ENCODE results near the gene SORCS2. TPM values are rescaled to one million over a fixed set of nuclear protein-coding genes. Genes with fewer than 3 reads are reported as not detected.
A peak's percentile ranks its signal among the peaks of the same experiment; 100 is the strongest.

Gene SORCS2
- total and polyA plus RNA-seq, 2 of the 4 experiments (the other 2 are of a cell fraction) = 0.36 to 0.62 TPM

- Histone ChIP-seq H2AK9ac (replicated peaks; ENCODE audit: low read depth, low read length, poor library complexity) (no peak overlapping the region), H2AFZ (replicated peaks; ENCODE audit: low read length, poor library complexity) (no peak overlapping the region), H4K20me1 (ENCODE audit: insufficient read depth, low read length) (no peaks in the 10 kb centered on the region), H3K23ac (ENCODE audit: low read depth, low read length) (no peak overlapping the region), H3K27ac (ENCODE audit: insufficient read depth, low read length) (no peak overlapping the region), H4K5ac (ENCODE audit: low read depth, low read length) (no peak overlapping the region), H3K4me3 (ENCODE audit: insufficient read depth, low read depth, low read length) (no peak overlapping the region), H3K9me3 (ENCODE audit: control insufficient read depth, insufficient read depth, low read length) (peaks cover 4% of the 10 kb centered on the region), H3K4me2 (ENCODE audit: low read depth, low read length) (no peak overlapping the region), H2BK20ac (ENCODE audit: low read depth, low read length) (no peak overlapping the region), H3K4ac (ENCODE audit: low read depth, low read length) (no peak overlapping the region), H3K9ac (ENCODE audit: low read depth, low read length) (no peak overlapping the region), H3K4me1 (ENCODE audit: control insufficient read depth, insufficient read depth, low read length) (no peaks in the 10 kb centered on the region), H3K79me1 (ENCODE audit: low read depth in 1 of 2, low read length in 2 of 2) (no peaks in the 10 kb centered on the region), H3K14ac (replicated peaks; ENCODE audit: low read depth, low read length) (no peak overlapping the region), H3K9me1 (ENCODE audit: insufficient read depth, low read length) (no peaks in the 10 kb centered on the region), H4K8ac (ENCODE audit: low read depth in 2 of 2, low read length in 2 of 2) (no peak overlapping the region), H2BK5ac (ENCODE audit: low read depth, low read length, poor library complexity, severe bottlenecking) (no peak overlapping the region), H2BK15ac (ENCODE audit: low read depth, low read length) (no peak overlapping the region), H3K56ac (ENCODE audit: extremely low read depth, insufficient read depth, low read length) (no peak overlapping the region), H3K27me3 (ENCODE audit: control insufficient read depth, insufficient read depth, low read length) (peaks cover 15% of the 10 kb centered on the region; the same call in 1 of the 2 replicates), H3K18ac (ENCODE audit: low read depth, low read length) (no peak overlapping the region), H2BK120ac (ENCODE audit: low read depth, low read length) (no peak overlapping the region), H2AK5ac (ENCODE audit: low read depth, low read length) (no peak overlapping the region), H3K36me3 (ENCODE audit: control insufficient read depth, insufficient read depth, low read length) (no peaks in the 10 kb centered on the region), H4K91ac (ENCODE audit: insufficient read depth, low read depth, low read length) (no peak overlapping the region)
- dilution Hi-C loops (cut with HindIII; ENCODE audit: low sequenced_read_pairs, unreplicated experiment) = no loop called here
- CTCF ChIA-PET = no interaction called here
- BruUV-seq (replicated peaks) = no TSS peak
- ATAC-seq (ENCODE audit: low read depth) = no peak
- intact Hi-C loops (cut with micrococcal nuclease) = no loop called here
- WGBS, 2 experiments (ENCODE audit: extremely low coverage in 2 of 2, insufficient read length in 1 of 2) = 83% methylated on average over 1 of the region's 6 CpGs; no CpG with 5 or more reads in 1 of the 2 experiments
- peak; percentile 15 for DNase-seq
- TF ChIP-seq NFE2L2 (IDR thresholded peaks at IDR 0.05; ENCODE audit: low read depth, low read length) (no peak), ELK1 (IDR thresholded peaks at IDR 0.05; ENCODE audit: borderline replicate concordance, low read depth, low read length) (no peak)
- in situ Hi-C loops (cut with MboI; ENCODE audit: low sequenced_read_pairs) = no loop called here
- POLR2A ChIA-PET (ENCODE audit: unreplicated experiment) = no interaction called here
These were observed 45.5 kb downstream of the SORCS2 start for GRCh38 chr4:7237873-7238272.
